HG02852 (cell line): Measurements from ENCODE around the gene ADGRL4.
A peak's percentile ranks its signal among the peaks of the same experiment; 100 is the strongest.
"Not testable (repeated sequence)": the region's sequence is repeated elsewhere in the genome, so short reads cannot be mapped to it uniquely, and the experiment has no call there.

Experiments used
- ATAC-seq: cut with Tn5 transposase; IDR thresholded peaks from one replicate; pipeline ENCODE4 v1.9.1; 2021; ENCODE audit warnings: mild to moderate bottlenecking, moderate library complexity; ENCODE audit not compliant: unreplicated experiment

ADGRL4 gene

GRCh38 chr1:78919150-78919549, 87.4 kb downstream of the ADGRL4 start:
- no peak for ATAC-seq

GRCh38 chr1:78918157-78918556, 88.4 kb downstream of the ADGRL4 start:
- no peak for ATAC-seq

- ATAC-seq, result no peak
These were observed 89.5 kb downstream of the ADGRL4 start for GRCh38 chr1:78916986-78917385.

GRCh38 chr1:78913950-78914349, 92.6 kb downstream of the ADGRL4 start:
- ATAC-seq, result no peak

GRCh38 chr1:78911956-78912880, 94.3 kb downstream of the ADGRL4 start:
- ATAC-seq, result no peak

GRCh38 chr1:78902641-78903040, 103.9 kb downstream of the ADGRL4 start:
- ATAC-seq, result no peak

GRCh38 chr1:78894811-78895210, 111.7 kb downstream of the ADGRL4 start:
- ATAC-seq, result no peak

GRCh38 chr1:78892260-78892840, 114.2 kb downstream of the ADGRL4 start:
- ATAC-seq, result no peak

GRCh38 chr1:78887458-78887857, 119.1 kb downstream of the ADGRL4 start:
- no peak for ATAC-seq

GRCh38 chr1:78884685-78885452, 121.7 kb downstream of the ADGRL4 start:
- no peak for ATAC-seq

- ATAC-seq, result no peak
These were observed 126.3 kb downstream of the ADGRL4 start for GRCh38 chr1:78880223-78880622.

- not testable (repeated sequence) for ATAC-seq
These were observed 130.5 kb downstream of the ADGRL4 start for GRCh38 chr1:78875986-78876385.

- not testable (repeated sequence) for ATAC-seq
These were observed 133.7 kb downstream of the ADGRL4 start for GRCh38 chr1:78872801-78873200.

- no peak for ATAC-seq
These were observed 135.3 kb downstream of the ADGRL4 start for GRCh38 chr1:78871249-78871648.

- ATAC-seq, result no peak
These were observed 137.4 kb downstream of the ADGRL4 start for GRCh38 chr1:78869136-78869535.

- ATAC-seq, result no peak
These were observed 142.4 kb downstream of the ADGRL4 start for GRCh38 chr1:78864175-78864574.

- no peak for ATAC-seq
These were observed 150.4 kb downstream of the ADGRL4 start for GRCh38 chr1:78856096-78856495.

- peak; percentile 96 for ATAC-seq
These were observed 151.3 kb downstream of the ADGRL4 start for GRCh38 chr1:78855258-78855657.

GRCh38 chr1:78854556-78854955, 152.0 kb downstream of the ADGRL4 start:
- no peak for ATAC-seq

- ATAC-seq, result no peak
These were observed 163.0 kb downstream of the ADGRL4 start for GRCh38 chr1:78843546-78843945.

GRCh38 chr1:78843111-78843510, 163.4 kb downstream of the ADGRL4 start:
- ATAC-seq, result no peak
